Neural cell (in vitro differentiated cells): ENCODE data around the gene MOSMO.
"Not testable (repeated sequence)": the region's sequence is repeated elsewhere in the genome, so short reads cannot be mapped to it uniquely, and the experiment has no call there.

Experiments used
- EP300 ChIP-seq: fragments of 450-650 bp; conservative IDR thresholded peaks from 2 replicates; pipeline ENCODE4 v1.6.1; 2014; ENCODE audit warnings: antibody characterized with exemption, mild to moderate bottlenecking, moderate library complexity; ENCODE audit not compliant: poor library complexity, severe bottlenecking
- EZH2 ChIP-seq: fragments of 200-600, 300-800 bp; shearing (Covaris generic), sonication (generic); IDR thresholded peaks from 2 replicates; pipeline ENCODE4 v1.6.1; 2014; ENCODE audit warnings: antibody characterized with exemption, low read length, borderline replicate concordance, mild to moderate bottlenecking; ENCODE audit not compliant: insufficient read depth, poor library complexity, severe bottlenecking
- MXI1 ChIP-seq: fragments of 450-650 bp; conservative IDR thresholded peaks from 2 replicates; pipeline ENCODE4 v1.6.1; 2014; ENCODE audit warnings: antibody characterized with exemption, mild to moderate bottlenecking; ENCODE audit not compliant: poor library complexity, severe bottlenecking
- POLR2AphosphoS5 ChIP-seq: IDR thresholded peaks from 2 replicates; pipeline ENCODE4 v1.6.1; 2012
- RAD21 ChIP-seq: fragments of 450-650 bp; conservative IDR thresholded peaks from 2 replicates; pipeline ENCODE4 v1.6.1; 2014; ENCODE audit warnings: antibody characterized with exemption, mild to moderate bottlenecking, moderate library complexity
- SMC3 ChIP-seq: fragments of 450-650 bp; conservative IDR thresholded peaks from 2 replicates; pipeline ENCODE4 v1.6.1; 2014; ENCODE audit warnings: antibody characterized with exemption, mild to moderate bottlenecking, moderate library complexity; ENCODE audit not compliant: poor library complexity
- TAF1 ChIP-seq: IDR thresholded peaks from 2 replicates; pipeline ENCODE4 v1.6.1; 2012; ENCODE audit warnings: low read depth
- TF ChIP-seq, protein P1 (sequence below): fragments of 450-650 bp; IDR thresholded peaks from 2 replicates; pipeline ENCODE4 v1.5.1; 2014; ENCODE audit warnings: antibody characterized with exemption, mild to moderate bottlenecking, moderate library complexity; ENCODE audit not compliant: poor library complexity, severe bottlenecking

DNA sequence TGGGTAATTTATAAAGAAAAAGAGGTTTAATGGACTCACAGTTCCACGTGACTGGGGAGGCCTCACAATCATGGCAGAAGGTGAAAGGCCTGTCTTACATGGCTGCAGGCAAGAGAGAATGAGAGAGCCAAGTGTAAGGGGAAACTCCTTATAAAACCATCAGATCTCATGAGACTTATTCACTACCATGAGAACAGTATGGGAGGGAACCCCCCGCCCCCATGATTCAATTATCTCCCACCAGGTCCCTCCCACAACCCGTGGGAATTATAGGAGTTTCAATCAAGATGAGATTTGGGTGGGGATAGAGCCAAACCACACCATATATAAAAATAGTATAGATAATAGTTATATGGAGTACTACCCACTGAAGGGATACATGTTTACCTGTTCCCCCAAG lies 36.0 kb downstream of the MOSMO start:
- TF ChIP-seq EZH2, SMC3, TAF1, POLR2AphosphoS5, EP300, MXI1, RAD21: not testable (repeated sequence)
- TF ChIP-seq, protein P1, sequence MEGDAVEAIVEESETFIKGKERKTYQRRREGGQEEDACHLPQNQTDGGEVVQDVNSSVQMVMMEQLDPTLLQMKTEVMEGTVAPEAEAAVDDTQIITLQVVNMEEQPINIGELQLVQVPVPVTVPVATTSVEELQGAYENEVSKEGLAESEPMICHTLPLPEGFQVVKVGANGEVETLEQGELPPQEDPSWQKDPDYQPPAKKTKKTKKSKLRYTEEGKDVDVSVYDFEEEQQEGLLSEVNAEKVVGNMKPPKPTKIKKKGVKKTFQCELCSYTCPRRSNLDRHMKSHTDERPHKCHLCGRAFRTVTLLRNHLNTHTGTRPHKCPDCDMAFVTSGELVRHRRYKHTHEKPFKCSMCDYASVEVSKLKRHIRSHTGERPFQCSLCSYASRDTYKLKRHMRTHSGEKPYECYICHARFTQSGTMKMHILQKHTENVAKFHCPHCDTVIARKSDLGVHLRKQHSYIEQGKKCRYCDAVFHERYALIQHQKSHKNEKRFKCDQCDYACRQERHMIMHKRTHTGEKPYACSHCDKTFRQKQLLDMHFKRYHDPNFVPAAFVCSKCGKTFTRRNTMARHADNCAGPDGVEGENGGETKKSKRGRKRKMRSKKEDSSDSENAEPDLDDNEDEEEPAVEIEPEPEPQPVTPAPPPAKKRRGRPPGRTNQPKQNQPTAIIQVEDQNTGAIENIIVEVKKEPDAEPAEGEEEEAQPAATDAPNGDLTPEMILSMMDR, result not testable (repeated sequence)
